Kidney (tissue), 14 donors: Measurements from ENCODE around the gene OAS2. TPM values are rescaled to one million over a fixed set of nuclear protein-coding genes. Genes with fewer than 3 reads are reported as not detected.
"Not testable (repeated sequence)": the region's sequence is repeated elsewhere in the genome, so short reads cannot be mapped to it uniquely, and the experiment has no call there.

ENCODE experiments used
- DNase-seq, 5 donors: peaks; one replicate each; pipeline ENCODE4 v3.0.0-alpha.2; 2013 to 2020
- FAIRE-seq: peaks from 2 replicates; lab custom pipeline; 2012; peaks lifted over from hg19 to GRCh38; lab: Jason Lieb, UNC
- H3K27ac ChIP-seq, 2 donors: one replicate each; pipeline ENCODE4 v1.7.0; 2013; ENCODE audit warnings: low read depth in 2 of 2, low read length in 2 of 2, inconsistent platforms in 1 of 2
- H3K27me3 ChIP-seq: one replicate; pipeline ENCODE4 v1.7.1; 2013; ENCODE audit warnings: low read length, inconsistent platforms; ENCODE audit not compliant: control insufficient read depth, insufficient read depth
- H3K36me3 ChIP-seq, 3 donors: one replicate each; pipeline versions ENCODE4 v1.7.0 to v1.7.1; 2013; ENCODE audit warnings: low read length in 3 of 3, control low read depth in 1 of 3, inconsistent platforms in 1 of 3; ENCODE audit not compliant: insufficient read depth in 3 of 3, control insufficient read depth in 2 of 3
- H3K4me1 ChIP-seq, 3 donors: one replicate each; pipeline versions ENCODE4 v1.7.0 to v1.7.1; 2013; ENCODE audit warnings: low read length in 3 of 3, inconsistent platforms in 1 of 3, low read depth in 1 of 3; ENCODE audit not compliant: control insufficient read depth in 2 of 3, insufficient read depth in 2 of 3
- H3K4me3 ChIP-seq, 3 donors: one replicate each; pipeline versions ENCODE4 v1.7.0 to v1.8.1; 2013; ENCODE audit warnings: low read length in 3 of 3, control low read depth in 1 of 3, inconsistent platforms in 1 of 3
- H3K9ac ChIP-seq, 3 donors: one replicate each; pipeline versions ENCODE4 v1.7.0 to v1.7.1; 2013; ENCODE audit warnings: low read length in 3 of 3, control low read depth in 1 of 3, inconsistent platforms in 1 of 3
- H3K9me3 ChIP-seq, 3 donors: one replicate each; pipeline versions ENCODE4 v1.7.0 to v1.7.1; 2013; ENCODE audit warnings: low read length in 3 of 3, control low read depth in 1 of 3, inconsistent platforms in 1 of 3; ENCODE audit not compliant: control insufficient read depth in 2 of 3, insufficient read depth in 1 of 3
- CTCF ChIP-seq: IDR thresholded peaks from 3 replicates; pipeline ENCODE4 v1.5.1; 2012; ENCODE audit warnings: mild to moderate bottlenecking, moderate library complexity, borderline replicate concordance; ENCODE audit not compliant: insufficient read depth; ENCODE audit errors: extremely low read depth
- intact Hi-C: fragments of 100-400 bp; cut with DNase I; formaldehyde crosslinking; loops from one replicate; pipeline ENCODE4 v1.11.1; 2022
- polyA plus RNA-seq: library from polyadenylated mRNA; stranded (reverse); fragments of 350-450 nt; fragmentation: Illumina TruSeq; extraction: RNeasy Lipid Tissue Mini Kit (QIAGEN cat#74804); gene quantifications from one replicate; pipeline ENCODE4 v1.2.3, GENCODE V29; 2014; ENCODE audit warnings: low read depth, low replicate concordance; ENCODE audit not compliant: insufficient read depth
- total RNA-seq: library from RNA; stranded (reverse); fragmentation: NEBNext Ultra II Directional; extraction: Animal tissue kit (Norgen Biotek cat#: 25700); gene quantifications from one replicate; pipeline ENCODE4 v1.2.1, GENCODE V29; 2021
- donor health status: control.
- donor health status: control.
- donor health status: control.
- donor health status: control.
- donor health status: control.
- donor health status: DM: yes; HTN: yes; CAD: no.
- donor health status: Normal renal cell carcinoma (clear cell type).

OAS2 gene
- total and polyA plus RNA-seq, 2 donors from 2014 or later = 5.0 to 11.7 TPM

GRCh38 chr12:112986291-112986800, 8.0 kb downstream of the OAS2 start:
- no peak for DNase-seq
- no peak for FAIRE-seq
- Histone ChIP-seq H3K4me1 (no peaks in the 10 kb centered on the region), H3K27me3 (no peaks in the 10 kb centered on the region), H3K27ac (no peak overlapping the region), H3K9me3 (peaks cover 0 to 8% (median 0%) of the 10 kb centered on the region in 3 donors), H3K9ac (no peak overlapping the region), H3K4me3 (no peak overlapping the region), H3K36me3 (no peaks in the 10 kb centered on the region)
- intact Hi-C loops = no loop called here
- TF ChIP-seq CTCF = no peak

GRCh38 chr12:112987561-112987960, 9.2 kb downstream of the OAS2 start:
- no peaks in the 10 kb centered on the region for H3K4me1 ChIP-seq
- no peak for DNase-seq
- H3K36me3 ChIP-seq = no peaks in the 10 kb centered on the region
- no peak for TF ChIP-seq CTCF
- intact Hi-C loops = no loop called here
- no peaks in the 10 kb centered on the region for H3K27me3 ChIP-seq
- H3K27ac ChIP-seq = no peak overlapping the region
- H3K9ac ChIP-seq = no peak overlapping the region
- H3K4me3 ChIP-seq = no peak overlapping the region
- no peak for FAIRE-seq
- no peaks in the 10 kb centered on the region for H3K9me3 ChIP-seq

- H3K4me1 ChIP-seq = no peaks in the 10 kb centered on the region
- FAIRE-seq (no peak), DNase-seq (no peak)
- H3K9me3 ChIP-seq = no peaks in the 10 kb centered on the region
- no peak overlapping the region for H3K9ac ChIP-seq
- no peaks in the 10 kb centered on the region for H3K36me3 ChIP-seq
- H3K27me3 ChIP-seq = no peaks in the 10 kb centered on the region
- H3K4me3 ChIP-seq = no peak overlapping the region
- no peak for TF ChIP-seq CTCF
- no peak overlapping the region for H3K27ac ChIP-seq
- intact Hi-C loops = no loop called here
Observed at GRCh38 chr12:112988224-112988623, 9.9 kb downstream of the OAS2 start.

GRCh38 chr12:112988823-112989385, 10.6 kb downstream of the OAS2 start:
- H3K27me3 ChIP-seq, DNase-seq, H3K9me3 ChIP-seq, H3K36me3 ChIP-seq, H3K27ac ChIP-seq, H3K4me3 ChIP-seq, H3K4me1 ChIP-seq, H3K9ac ChIP-seq, FAIRE-seq, intact Hi-C loops: not testable (repeated sequence)
